Endometrial microvascular endothelial cells (primary cell): ENCODE measurements around the gene NANOG. TPM values are rescaled to one million over a fixed set of nuclear protein-coding genes. Genes with fewer than 3 reads are reported as not detected.
"Not testable (repeated sequence)": the region's sequence is repeated elsewhere in the genome, so short reads cannot be mapped to it uniquely, and the experiment has no call there.

ENCODE experiments used
- in situ Hi-C: cut with HindIII; loops from 2 replicates; pipeline ENCODE4 v1.10.0; 2017; ENCODE audit warnings: low sequenced_read_pairs, low pct_unique_long_range_greater_than_20kb; ENCODE audit errors: inconsistent ontology term
- total RNA-seq: library from RNA; depleted of rRNA; stranded (reverse); fragments of >200 nt; gene quantifications from one replicate; pipeline ENCODE4 v1.2.3, GENCODE V29; 2015; ENCODE audit errors: inconsistent ontology term

NANOG gene
- total RNA-seq, 1 donor from 2014 or later = not detected

DNA sequence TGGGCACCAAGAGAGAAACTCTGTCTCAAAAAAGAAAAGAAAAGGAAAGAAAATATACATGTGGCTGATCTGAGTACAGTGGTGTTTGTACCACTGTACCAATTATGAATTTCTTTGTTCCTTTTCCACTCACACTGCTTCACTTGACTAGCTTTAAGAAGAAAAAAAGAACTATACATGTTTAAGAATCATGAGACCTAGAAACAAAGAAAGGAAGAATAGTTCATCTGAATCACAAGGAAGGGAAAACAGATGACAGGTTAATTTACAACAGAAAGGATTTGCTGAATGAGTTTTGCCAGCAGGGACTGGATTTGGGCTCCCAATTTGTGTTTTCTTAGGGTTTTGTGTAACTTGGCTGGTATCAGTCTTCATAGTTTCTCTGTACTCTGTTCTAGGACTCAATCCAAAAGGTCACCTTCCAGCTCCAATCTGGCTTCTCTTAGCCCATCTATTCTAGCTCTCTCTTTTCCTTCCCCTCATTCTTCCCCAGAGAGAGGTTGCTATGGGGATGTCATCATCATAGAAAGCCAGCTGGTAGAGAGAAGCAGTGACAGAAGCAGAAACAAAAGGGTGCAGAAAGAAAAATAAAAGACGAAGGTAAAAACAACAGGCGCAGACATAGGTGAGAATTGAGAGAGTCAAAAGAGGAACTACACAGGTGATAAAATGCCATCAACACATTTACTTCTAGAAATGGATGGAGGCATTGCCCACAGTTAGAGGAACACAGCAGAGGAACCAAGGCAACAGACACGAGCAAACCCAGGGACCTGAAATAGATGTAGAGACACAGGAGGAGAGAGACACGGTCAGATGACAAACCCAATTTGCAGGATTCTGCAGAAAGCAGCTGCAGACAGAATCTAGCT, 58.3 kb downstream of the NANOG start:
- in situ Hi-C loops = not testable (repeated sequence)

DNA sequence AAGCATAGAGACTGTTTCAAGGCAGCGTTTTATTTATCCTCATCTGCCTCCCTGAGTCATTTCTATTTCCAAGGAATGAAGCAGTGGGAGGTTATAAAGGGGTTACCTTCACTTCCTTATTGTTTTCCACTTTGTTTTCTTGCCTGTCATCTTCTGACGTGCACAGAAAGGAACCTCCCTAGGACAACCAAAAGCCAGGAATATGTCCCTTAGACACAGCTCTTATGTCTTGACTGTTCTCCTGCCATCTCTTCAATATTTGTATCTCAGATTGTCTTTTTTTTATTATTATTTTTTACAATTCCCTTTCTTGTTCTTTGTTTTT, 58.9 kb downstream of the NANOG start:
- in situ Hi-C loops = not testable (repeated sequence)

Other genes with a start within 250 kb of the NANOG start
- not detected for gene APOBEC1, start 123.5 kb upstream of the NANOG start, total RNA-seq
- not detected for gene GDF3, start 93.6 kb upstream of the NANOG start, total RNA-seq
- not detected for gene DPPA3, start 78.0 kb upstream of the NANOG start, total RNA-seq
- gene CLEC4C, start 42.0 kb upstream of the NANOG start, total RNA-seq = not detected
- not detected for gene NANOGNB, start 24.2 kb upstream of the NANOG start, total RNA-seq
- not detected for gene SLC2A14, start 83.5 kb downstream of the NANOG start, total RNA-seq
- 22.6 TPM for gene SLC2A3, start 146.8 kb downstream of the NANOG start, total RNA-seq
- 7.2 TPM for gene FOXJ2, start 243.3 kb downstream of the NANOG start, total RNA-seq